A549 (cell line): ENCODE data around the gene SEC61B. TPM values are rescaled to one million over a fixed set of nuclear protein-coding genes. Genes with fewer than 3 reads are reported as not detected.
A peak's percentile ranks its signal among the peaks of the same experiment; 100 is the strongest.

Experiments used
- ATAC-seq, 2 experiments: fragments of 200-7000 bp in 1 of 2; fragments of >200 bp in 1 of 2; cut with Nextera tagmentation in 1 of 2; cut with Tn5 transposase in 1 of 2; 3 replicates each; pipeline versions ENCODE4 v1.8.0 to v1.9.1; 2018 to 2020; ENCODE audit warnings: mild to moderate bottlenecking in 1 of 2, moderate library complexity in 1 of 2
- CTCF ChIA-PET: fragments of 300-600 bp; sonication (Branson Sonifier 250); formaldehyde crosslinking; extraction: SDS; loops from one replicate; lab custom pipeline; 2021; ENCODE audit warnings: antibody characterized with exemption, inconsistent platforms; lab: Yijun Ruan, JAX
- POLR2A ChIA-PET: fragments of 350-600 bp; formaldehyde crosslinking; extraction: SDS; loops from one replicate; lab custom pipeline; 2021; ENCODE audit warnings: antibody characterized with exemption, inconsistent platforms; lab: Yijun Ruan, JAX
- DNase-seq, 2 experiments: peaks; one replicate each; pipeline versions ENCODE4 v3.0.0 to v3.0.0-alpha.2; 2011 to 2016; ENCODE audit warnings: low read depth in 1 of 2, low spot score in 1 of 2
- FAIRE-seq: peaks from 2 replicates; lab custom pipeline; 2011; peaks lifted over from hg19 to GRCh38; lab: Jason Lieb, UNC
- H3K27ac ChIP-seq, 2 experiments: fragments of >200 bp; sonication (Bioruptor Twin); formaldehyde crosslinking; 3 replicates each; pipeline ENCODE4 v1.5.1; 2016 to 2017
- H3K4me1 ChIP-seq: fragments of >200 bp; sonication (Bioruptor Twin); formaldehyde crosslinking; 3 replicates; pipeline ENCODE4 v1.6.1; 2016
- H3K4me2 ChIP-seq: fragments of >200 bp; sonication (Bioruptor Twin); formaldehyde crosslinking; 3 replicates; pipeline ENCODE4 v1.6.1; 2016
- H3K4me3 ChIP-seq: fragments of >200 bp; sonication (Bioruptor Twin); formaldehyde crosslinking; 3 replicates; pipeline ENCODE4 v1.5.1; 2016
- H3K9me3 ChIP-seq: fragments of >200 bp; sonication (Bioruptor Twin); formaldehyde crosslinking; 3 replicates; pipeline ENCODE4 v1.6.1; 2016
- CEBPB ChIP-seq, 2 experiments: fragments of >200 bp in 1 of 2; sonication (Bioruptor Twin) in 1 of 2; formaldehyde crosslinking in 1 of 2; IDR thresholded peaks; 2 replicates each; pipeline ENCODE4 v1.6.1; 2012 to 2016
- CHD2 ChIP-seq: fragments of 150-350 bp; IDR thresholded peaks from 2 replicates; pipeline ENCODE4 v1.6.1; 2014; ENCODE audit warnings: low read length; ENCODE audit not compliant: partially characterized antibody
- FOSL2 ChIP-seq, 2 experiments: fragments of 450-650 bp in 1 of 2; fragments of >200 bp in 1 of 2; sonication (Bioruptor Twin) in 1 of 2; formaldehyde crosslinking; IDR thresholded peaks; 2 replicates each; pipeline versions ENCODE4 v1.5.0 to v1.6.1; 2016 to 2020; ENCODE audit warnings: mild to moderate bottlenecking in 1 of 2, moderate library complexity in 1 of 2
- HEYL ChIP-seq: fragments of 250-450 bp; sonication (Bioruptor Pico); IDR thresholded peaks from 2 replicates; pipeline ENCODE4 v1.8.0; 2021; ENCODE audit warnings: mild to moderate bottlenecking, moderate library complexity
- HOXA7 ChIP-seq: fragments of 250-450 bp; sonication (Bioruptor Pico); IDR thresholded peaks from 2 replicates; pipeline ENCODE4 v1.5.0; 2020; ENCODE audit warnings: mild to moderate bottlenecking, moderate library complexity
- MAFK ChIP-seq: fragments of 450-650 bp; IDR thresholded peaks from 2 replicates; pipeline ENCODE4 v1.6.1; 2014; ENCODE audit not compliant: partially characterized antibody
- MAZ ChIP-seq: fragments of 150-350 bp; IDR thresholded peaks from 2 replicates; pipeline ENCODE4 v1.6.1; 2014; ENCODE audit warnings: antibody characterized with exemption, low read depth, low read length, borderline replicate concordance
- NPAS2 ChIP-seq: fragments of 250-450 bp; sonication (Bioruptor Pico); IDR thresholded peaks from 2 replicates; pipeline ENCODE4 v1.8.0; 2022; ENCODE audit warnings: mild to moderate bottlenecking, moderate library complexity, borderline replicate concordance
- NR3C1 ChIP-seq: fragments of >200 bp; sonication (Bioruptor Twin); formaldehyde crosslinking; IDR thresholded peaks from 3 replicates; pipeline ENCODE4 v1.6.1; 2017
- RCOR1 ChIP-seq: fragments of 150-350 bp; IDR thresholded peaks from 2 replicates; pipeline ENCODE4 v1.6.1; 2014; ENCODE audit warnings: antibody characterized with exemption, low read length, low read depth
- RFX5 ChIP-seq: fragments of 450-650 bp; IDR thresholded peaks from 2 replicates; pipeline ENCODE4 v1.7.1; 2014; ENCODE audit warnings: antibody characterized with exemption, mild to moderate bottlenecking, moderate library complexity
- TFCP2L1 ChIP-seq: fragments of 250-450 bp; sonication (Bioruptor Pico); IDR thresholded peaks from 2 replicates; pipeline ENCODE4 v1.5.0; 2021; ENCODE audit warnings: mild to moderate bottlenecking
- ZSCAN20 ChIP-seq: fragments of 250-450 bp; sonication (Bioruptor Pico); IDR thresholded peaks from 2 replicates; pipeline ENCODE4 v1.8.0; 2022; ENCODE audit warnings: mild to moderate bottlenecking, moderate library complexity
- WGBS: methylation state at CpG from one replicate; pipeline ENCODE4 v1.1.6; 2017; ENCODE audit errors: missing lambda C conversion rate; 5-methylcytosine and 5-hydroxymethylcytosine counted together
- polyA plus RNA-seq, 4 experiments: library from polyadenylated mRNA; depleted of rRNA in 3 of 4; stranded (reverse); fragments of >200 nt; fragmentation: RNase III in 1 of 4; extraction: RNeasy Plus Mini Kit Qiagen cat#74134 plus additional on column Dnase treatment in 1 of 4; gene quantifications; 2 replicates in 3 of 4; 3 replicates in 1 of 4; pipeline ENCODE4 v1.2.3, GENCODE V29; 2011 to 2017
- TF ChIP-seq, protein P1 (sequence below): fragments of 200-600 bp; sonication (generic); IDR thresholded peaks from 2 replicates; pipeline ENCODE4 v1.6.1; 2016; ENCODE audit warnings: antibody characterized with exemption, mild to moderate bottlenecking, moderate library complexity
- TF ChIP-seq, protein P2 (sequence below): fragments of 250-450 bp; sonication (Bioruptor Pico); IDR thresholded peaks from 2 replicates; pipeline ENCODE4 v1.5.0; 2021; ENCODE audit warnings: mild to moderate bottlenecking, moderate library complexity, borderline replicate concordance

The SEC61B gene
- polyA plus RNA-seq, 2 of the 4 experiments (the other 2 are of a cell fraction) = 194 to 275 TPM

DNA sequence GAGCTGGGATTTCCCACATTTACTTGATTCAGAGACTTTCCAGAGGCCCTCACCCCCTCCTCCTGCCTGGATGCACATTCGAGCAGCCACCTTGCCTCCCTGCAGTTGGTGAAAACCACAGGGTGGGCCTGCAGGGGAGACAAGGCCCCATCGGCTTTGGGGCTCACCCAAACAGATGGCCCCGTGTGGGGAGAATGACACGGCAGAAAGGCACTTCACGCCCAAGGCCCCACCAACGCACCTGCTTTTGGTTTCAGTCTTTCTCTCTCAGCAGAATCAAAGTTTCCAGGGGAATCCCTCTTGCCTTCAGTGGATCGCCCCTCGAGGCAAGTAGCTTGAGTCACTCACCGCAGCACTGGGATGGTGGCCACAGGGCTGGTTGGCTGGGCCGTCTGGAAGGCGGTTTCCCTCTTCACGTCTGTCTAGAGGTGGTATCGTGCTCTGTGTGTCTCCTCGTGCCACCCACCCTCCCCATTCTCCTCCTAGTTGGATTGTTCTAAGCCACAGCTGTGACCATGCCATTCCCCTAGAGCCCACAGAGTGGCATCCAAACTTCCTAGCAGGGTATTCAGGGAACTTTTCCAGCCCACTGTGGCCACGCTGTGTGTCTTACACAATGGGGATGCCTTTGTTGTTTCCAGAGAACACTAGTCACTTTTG is 31.8 kb downstream of the SEC61B start:
- H3K4me3 ChIP-seq = no peak overlapping the region
- DNase-seq = no peak
- no peak overlapping the region for H3K4me2 ChIP-seq
- TF ChIP-seq HOXA7 (CRISPR knock-in tag) = no peak
- TF ChIP-seq ZSCAN20 = no peak
- no peak for TF ChIP-seq RCOR1
- TF ChIP-seq, protein P1, sequence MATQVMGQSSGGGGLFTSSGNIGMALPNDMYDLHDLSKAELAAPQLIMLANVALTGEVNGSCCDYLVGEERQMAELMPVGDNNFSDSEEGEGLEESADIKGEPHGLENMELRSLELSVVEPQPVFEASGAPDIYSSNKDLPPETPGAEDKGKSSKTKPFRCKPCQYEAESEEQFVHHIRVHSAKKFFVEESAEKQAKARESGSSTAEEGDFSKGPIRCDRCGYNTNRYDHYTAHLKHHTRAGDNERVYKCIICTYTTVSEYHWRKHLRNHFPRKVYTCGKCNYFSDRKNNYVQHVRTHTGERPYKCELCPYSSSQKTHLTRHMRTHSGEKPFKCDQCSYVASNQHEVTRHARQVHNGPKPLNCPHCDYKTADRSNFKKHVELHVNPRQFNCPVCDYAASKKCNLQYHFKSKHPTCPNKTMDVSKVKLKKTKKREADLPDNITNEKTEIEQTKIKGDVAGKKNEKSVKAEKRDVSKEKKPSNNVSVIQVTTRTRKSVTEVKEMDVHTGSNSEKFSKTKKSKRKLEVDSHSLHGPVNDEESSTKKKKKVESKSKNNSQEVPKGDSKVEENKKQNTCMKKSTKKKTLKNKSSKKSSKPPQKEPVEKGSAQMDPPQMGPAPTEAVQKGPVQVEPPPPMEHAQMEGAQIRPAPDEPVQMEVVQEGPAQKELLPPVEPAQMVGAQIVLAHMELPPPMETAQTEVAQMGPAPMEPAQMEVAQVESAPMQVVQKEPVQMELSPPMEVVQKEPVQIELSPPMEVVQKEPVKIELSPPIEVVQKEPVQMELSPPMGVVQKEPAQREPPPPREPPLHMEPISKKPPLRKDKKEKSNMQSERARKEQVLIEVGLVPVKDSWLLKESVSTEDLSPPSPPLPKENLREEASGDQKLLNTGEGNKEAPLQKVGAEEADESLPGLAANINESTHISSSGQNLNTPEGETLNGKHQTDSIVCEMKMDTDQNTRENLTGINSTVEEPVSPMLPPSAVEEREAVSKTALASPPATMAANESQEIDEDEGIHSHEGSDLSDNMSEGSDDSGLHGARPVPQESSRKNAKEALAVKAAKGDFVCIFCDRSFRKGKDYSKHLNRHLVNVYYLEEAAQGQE = no peak
- no peak for TF ChIP-seq RFX5
- TF ChIP-seq, protein P2, sequence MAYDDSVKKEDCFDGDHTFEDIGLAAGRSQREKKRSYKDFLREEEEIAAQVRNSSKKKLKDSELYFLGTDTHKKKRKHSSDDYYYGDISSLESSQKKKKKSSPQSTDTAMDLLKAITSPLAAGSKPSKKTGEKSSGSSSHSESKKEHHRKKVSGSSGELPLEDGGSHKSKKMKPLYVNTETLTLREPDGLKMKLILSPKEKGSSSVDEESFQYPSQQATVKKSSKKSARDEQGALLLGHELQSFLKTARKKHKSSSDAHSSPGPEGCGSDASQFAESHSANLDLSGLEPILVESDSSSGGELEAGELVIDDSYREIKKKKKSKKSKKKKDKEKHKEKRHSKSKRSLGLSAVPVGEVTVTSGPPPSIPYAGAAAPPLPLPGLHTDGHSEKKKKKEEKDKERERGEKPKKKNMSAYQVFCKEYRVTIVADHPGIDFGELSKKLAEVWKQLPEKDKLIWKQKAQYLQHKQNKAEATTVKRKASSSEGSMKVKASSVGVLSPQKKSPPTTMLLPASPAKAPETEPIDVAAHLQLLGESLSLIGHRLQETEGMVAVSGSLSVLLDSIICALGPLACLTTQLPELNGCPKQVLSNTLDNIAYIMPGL (CRISPR knock-in tag) = no peak
- TF ChIP-seq CEBPB (IDR thresholded peaks at IDR 0.05) = no peak
- no peak for TF ChIP-seq CHD2
- no peak for TF ChIP-seq TFCP2L1 (CRISPR knock-in tag)
- no peak for TF ChIP-seq HEYL (CRISPR knock-in tag)
- TF ChIP-seq MAZ = no peak
- no peak for TF ChIP-seq NPAS2 (CRISPR knock-in tag)
- no peak for TF ChIP-seq NR3C1
- ATAC-seq = peak in 1 of 2 experiments; percentile 40; a peak in 2 of 6 replicates
- H3K9me3 ChIP-seq = no peaks in the 10 kb centered on the region
- 56% methylated on average over 15 of the region's 15 CpGs for WGBS
- H3K27ac ChIP-seq = no peak overlapping the region
- H3K4me1 ChIP-seq = no peaks in the 10 kb centered on the region
- FAIRE-seq = no peak
- ChIA-PET POLR2A (no interaction called here), CTCF (interaction anchor here (2.5 kb wide), 1 partner anchor 69 kb away, joined by 5 read pairs; no protein-coding TSS in a partner anchor)

DNA sequence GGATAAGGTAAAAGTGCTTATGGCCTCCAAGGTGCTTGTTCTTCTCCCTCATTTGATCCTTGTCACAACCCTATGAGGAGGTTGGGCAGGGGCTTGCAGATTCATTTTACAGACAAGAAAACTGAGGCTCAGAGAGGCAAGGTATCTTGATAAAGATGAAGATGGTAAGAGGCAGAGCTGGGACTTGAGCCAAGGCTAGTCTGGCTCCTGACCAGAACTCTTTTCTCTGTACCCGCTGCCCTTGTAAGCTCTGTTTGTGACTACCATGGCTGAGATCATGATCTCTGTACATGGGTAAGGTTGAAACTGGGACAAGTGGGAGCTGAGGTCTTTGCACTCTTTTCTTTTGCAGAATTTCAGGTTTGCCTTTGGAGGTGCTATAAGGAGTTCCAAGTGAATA is 33.6 kb downstream of the SEC61B start:
- Histone ChIP-seq H3K27ac (no peak overlapping the region), H3K9me3 (no peaks in the 10 kb centered on the region)
- TF ChIP-seq ZSCAN20 (no peak), FOSL2 (IDR thresholded peaks at IDR 0.05) (no peak), FOSL2 (CRISPR knock-in tag; IDR thresholded peaks at IDR 0.05) (no peak), NPAS2 (CRISPR knock-in tag) (no peak)
- TF ChIP-seq, all 56 proteins: peak for 0
- ATAC-seq (no peak), FAIRE-seq (no peak), DNase-seq (no peak)
- POLR2A ChIA-PET = no interaction called here
- 85% methylated on average over 1 of the region's 1 CpG for WGBS
- Histone ChIP-seq H3K4me3 (no peak overlapping the region), H3K4me1 (no peaks in the 10 kb centered on the region), H3K4me2 (no peak overlapping the region)
- CTCF ChIA-PET = interaction anchor here (0.9 to 1.1 kb wide), 3 partner anchors 10 to 71 kb away, joined by 3 to 4 read pairs (median 3); no protein-coding TSS in a partner anchor

DNA sequence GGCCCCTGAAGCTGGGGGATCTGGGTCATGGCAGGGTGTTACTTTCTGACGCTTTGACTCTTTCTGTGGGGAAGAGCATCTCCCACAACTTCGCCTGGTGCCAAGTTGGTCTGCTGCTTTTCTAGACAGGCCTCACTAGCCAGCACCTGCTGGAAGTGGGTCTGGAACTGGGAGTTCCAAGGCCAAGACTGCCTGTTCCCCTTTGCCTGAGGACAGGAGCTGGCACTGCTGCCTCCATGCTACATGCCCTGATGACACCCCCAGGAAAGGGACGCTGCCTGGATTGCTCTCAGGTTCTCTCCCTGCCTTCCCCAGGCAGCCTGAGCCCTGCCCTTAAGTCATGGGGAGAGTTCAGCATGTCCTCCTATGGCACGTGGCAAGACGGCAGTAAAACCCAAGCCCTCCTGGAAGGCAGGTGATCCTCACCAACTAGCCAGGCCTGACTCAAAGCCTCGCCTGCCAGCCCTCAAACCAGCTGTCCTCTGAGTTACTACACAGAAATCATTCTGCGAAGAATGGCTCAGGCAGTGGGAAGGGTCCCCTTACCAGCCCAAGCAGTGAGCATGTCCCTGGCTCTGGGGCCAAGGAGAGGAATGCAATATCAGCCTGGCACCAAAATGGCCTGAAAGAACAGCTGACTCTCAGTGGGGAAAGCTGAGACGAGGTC is 35.8 kb downstream of the SEC61B start:
- ChIA-PET POLR2A (no interaction called here), CTCF (interaction anchor here (1.2 kb wide), 2 partner anchors 8 to 1066 kb away, joined by 3 to 4 read pairs; no protein-coding TSS in a partner anchor)
- 63% methylated on average over 8 of the region's 8 CpGs for WGBS
- TF ChIP-seq MAFK = no peak
- DNase-seq = no peak
- H3K27ac ChIP-seq = no peak overlapping the region
- H3K4me1 ChIP-seq = no peaks in the 10 kb centered on the region
- H3K4me3 ChIP-seq = no peak overlapping the region
- no peak overlapping the region for H3K4me2 ChIP-seq
- no peak for FAIRE-seq
- no peak for ATAC-seq
- H3K9me3 ChIP-seq = no peaks in the 10 kb centered on the region
